ENCODE data around the gene IQCC.
A peak's percentile ranks its signal among the peaks of the same experiment; 100 is the strongest.

Gene IQCC

GRCh38 chr1:32187850-32188249, 17.6 kb upstream of the IQCC start:
- TF ChIP-seq Cebpa-rat (IDR thresholded peaks at IDR 0.05): no peak
- Histone ChIP-seq H3K9me3 (replicated peaks in 1 of 11) (no peaks in the 10 kb centered on the region), H3K27me3 (no peaks in the 10 kb centered on the region), H3K9ac (0 out of 22 replicates have a peak overlapping the region, but pooled peaks of 1 of the 11 experiments have one; percentile 33), H3K4me3 (no peak overlapping the region), H3K4me2 (no peak overlapping the region), H3K27ac (no peak overlapping the region), H3K4me1 (peaks cover 14 to 41% (median 32%) of the 10 kb centered on the region in 10 experiments), H4K20me1 (peaks cover 72 to 100% (median 98%) of the 10 kb centered on the region in 11 experiments; a peak in 21 of 22 replicates), H3K36me3 (peaks cover 95 to 100% (median 100%) of the 10 kb centered on the region in 11 experiments)

- no peaks in the 10 kb centered on the region for H3K9me3 ChIP-seq (replicated peaks in 1 of 11)
- peaks cover 99 to 100% (median 100%) of the 10 kb centered on the region in 11 experiments for H3K36me3 ChIP-seq
- H3K4me3 ChIP-seq: no peak overlapping the region
- no peak for TF ChIP-seq Cebpa-rat (IDR thresholded peaks at IDR 0.05)
- H3K27ac ChIP-seq: no peak overlapping the region
- no peak overlapping the region for H3K9ac ChIP-seq
- no peaks in the 10 kb centered on the region for H3K27me3 ChIP-seq
- peaks cover 46 to 100% (median 97%) of the 10 kb centered on the region in 11 experiments; a peak in 21 of 22 replicates for H4K20me1 ChIP-seq
- H3K4me2 ChIP-seq: no peak overlapping the region
- peaks cover 0 to 30% (median 22%) of the 10 kb centered on the region in 10 experiments; a peak in 15 of 20 replicates for H3K4me1 ChIP-seq
Observed at GRCh38 chr1:32192220-32192948, 13.1 kb upstream of the IQCC start.

GRCh38 chr1:32194984-32195383, 10.5 kb upstream of the IQCC start:
- H3K9me3 ChIP-seq (replicated peaks in 1 of 11): no peaks in the 10 kb centered on the region
- no peak for TF ChIP-seq Cebpa-rat (IDR thresholded peaks at IDR 0.05)
- H3K9ac ChIP-seq: peak overlapping the region in 4 of 11 experiments; percentile 0 to 18 (median 8); a peak in 2 of 22 replicates
- H3K4me3 ChIP-seq: no peak overlapping the region
- peaks cover 22 to 100% (median 88%) of the 10 kb centered on the region in 11 experiments; a peak in 21 of 22 replicates for H4K20me1 ChIP-seq
- no peak overlapping the region; a peak in 1 of 22 replicates for H3K27ac ChIP-seq
- peak overlapping the region in 8 of 11 experiments; percentile 14 to 49 (median 34); a peak in 12 of 22 replicates for H3K4me2 ChIP-seq
- peaks cover 83 to 91% (median 87%) of the 10 kb centered on the region in 11 experiments for H3K36me3 ChIP-seq
- H3K27me3 ChIP-seq: no peaks in the 10 kb centered on the region
- peaks cover 6 to 46% (median 35%) of the 10 kb centered on the region in 10 experiments for H3K4me1 ChIP-seq

- Histone ChIP-seq H4K20me1 (peaks cover 18 to 96% (median 82%) of the 10 kb centered on the region in 11 experiments; a peak in 21 of 22 replicates), H3K4me2 (peak overlapping the region in 7 of 11 experiments; percentile 14 to 49 (median 37); a peak in 14 of 22 replicates), H3K4me1 (peaks cover 9 to 51% (median 39%) of the 10 kb centered on the region in 10 experiments), H3K36me3 (peaks cover 77 to 86% (median 82%) of the 10 kb centered on the region in 11 experiments), H3K4me3 (no peak overlapping the region), H3K27ac (no peak overlapping the region), H3K27me3 (no peaks in the 10 kb centered on the region), H3K9ac (peak overlapping the region in 5 of 11 experiments; percentile 0 to 29 (median 11); a peak in 2 of 22 replicates), H3K9me3 (replicated peaks in 1 of 11) (no peaks in the 10 kb centered on the region)
- TF ChIP-seq Cebpa-rat (IDR thresholded peaks at IDR 0.05): no peak
Observed at GRCh38 chr1:32195531-32195930, 9.9 kb upstream of the IQCC start.

GRCh38 chr1:32195972-32196823, 9.3 kb upstream of the IQCC start:
- Histone ChIP-seq H3K4me2 (peak overlapping the region in 7 of 11 experiments; percentile 5 to 49 (median 31); a peak in 11 of 22 replicates), H3K27ac (no peak overlapping the region), H3K4me3 (no peak overlapping the region), H3K4me1 (peaks cover 12 to 55% (median 43%) of the 10 kb centered on the region in 10 experiments), H3K27me3 (no peaks in the 10 kb centered on the region), H4K20me1 (peaks cover 15 to 89% (median 77%) of the 10 kb centered on the region in 11 experiments; a peak in 21 of 22 replicates), H3K36me3 (peaks cover 71 to 79% (median 75%) of the 10 kb centered on the region in 11 experiments), H3K9me3 (replicated peaks in 1 of 11) (no peaks in the 10 kb centered on the region), H3K9ac (no peak overlapping the region)
- no peak for TF ChIP-seq Cebpa-rat (IDR thresholded peaks at IDR 0.05)

- 0 out of 22 replicates have a peak overlapping the region, but pooled peaks of 1 of the 11 experiments have one; percentile 12 for H3K27ac ChIP-seq
- H3K27me3 ChIP-seq: no peaks in the 10 kb centered on the region
- H3K4me1 ChIP-seq: peaks cover 21 to 62% (median 51%) of the 10 kb centered on the region in 10 experiments
- H3K9ac ChIP-seq: 0 out of 22 replicates have a peak overlapping the region, but pooled peaks of 1 of the 11 experiments have one; percentile 6
- peaks cover 13 to 80% (median 68%) of the 10 kb centered on the region in 11 experiments; a peak in 21 of 22 replicates for H4K20me1 ChIP-seq
- H3K4me3 ChIP-seq: no peak overlapping the region
- H3K36me3 ChIP-seq: peaks cover 62 to 70% (median 66%) of the 10 kb centered on the region in 11 experiments
- H3K9me3 ChIP-seq (replicated peaks in 1 of 11): no peaks in the 10 kb centered on the region
- no peak overlapping the region for H3K4me2 ChIP-seq
- no peak for TF ChIP-seq Cebpa-rat (IDR thresholded peaks at IDR 0.05)
Observed at GRCh38 chr1:32197074-32197473, 8.4 kb upstream of the IQCC start.

GRCh38 chr1:32197837-32198236, 7.6 kb upstream of the IQCC start:
- H3K9me3 ChIP-seq (replicated peaks in 1 of 11): no peaks in the 10 kb centered on the region
- no peak for TF ChIP-seq Cebpa-rat (IDR thresholded peaks at IDR 0.05)
- no peaks in the 10 kb centered on the region for H3K27me3 ChIP-seq
- H3K4me1 ChIP-seq: peaks cover 22 to 69% (median 57%) of the 10 kb centered on the region in 10 experiments
- no peak overlapping the region; a peak in 2 of 22 replicates for H3K9ac ChIP-seq
- peaks cover 54 to 62% (median 59%) of the 10 kb centered on the region in 11 experiments for H3K36me3 ChIP-seq
- no peak overlapping the region for H3K4me3 ChIP-seq
- H3K27ac ChIP-seq: no peak overlapping the region
- no peak overlapping the region for H3K4me2 ChIP-seq
- peaks cover 13 to 73% (median 61%) of the 10 kb centered on the region in 11 experiments; a peak in 21 of 22 replicates for H4K20me1 ChIP-seq

GRCh38 chr1:32198237-32199042, 7.0 kb upstream of the IQCC start:
- Histone ChIP-seq H3K9me3 (replicated peaks in 1 of 11) (no peaks in the 10 kb centered on the region), H4K20me1 (peaks cover 13 to 67% (median 56%) of the 10 kb centered on the region in 11 experiments; a peak in 21 of 22 replicates), H3K27me3 (no peaks in the 10 kb centered on the region), H3K4me1 (peaks cover 22 to 70% (median 60%) of the 10 kb centered on the region in 10 experiments), H3K4me3 (no peak overlapping the region), H3K9ac (peak overlapping the region in 1 of 11 experiments; percentile 12; a peak in 1 of 22 replicates), H3K27ac (no peak overlapping the region), H3K4me2 (peak overlapping the region in 7 of 11 experiments; percentile 4 to 96 (median 92); a peak in 3 of 22 replicates), H3K36me3 (peaks cover 48 to 56% (median 53%) of the 10 kb centered on the region in 11 experiments)
- no peak for TF ChIP-seq Cebpa-rat (IDR thresholded peaks at IDR 0.05)

Data from BLaER1 treated with 17β-estradiol and CSF1 and Interleukin-3, amounts not matched to agents 10 nM and 100 nM (cell line).